IMR-90 (cell line): ENCODE data around the gene VSIG4. TPM values are rescaled to one million over a fixed set of nuclear protein-coding genes. Genes with fewer than 3 reads are reported as not detected.

Experiments
- ATAC-seq: fragments of 200-7000 bp; cut with Tn5 transposase; 2 replicates; pipeline ENCODE4 v1.9.1; 2020; ENCODE audit warnings: low read depth, mild to moderate bottlenecking, moderate library complexity
- BruUV-seq: library from RNA; stranded (reverse); fragments of 400-500 nt; replicated peaks from 2 replicates; lab custom pipeline; 2021; lab: Mats Ljungman, UMichigan
- CTCF ChIA-PET: fragments of 300-600 bp; formaldehyde crosslinking; extraction: SDS; loops from one replicate; lab custom pipeline; 2021; ENCODE audit warnings: antibody characterized with exemption; lab: Yijun Ruan, JAX
- POLR2A ChIA-PET: fragments of 300-600 bp; sonication (Branson Sonifier 250); formaldehyde crosslinking; loops from one replicate; lab custom pipeline; 2022; ENCODE audit warnings: antibody characterized with exemption; ENCODE audit not compliant: unreplicated experiment; lab: Charles Lee
- DNase-seq: peaks from one replicate; pipeline ENCODE4 v3.0.0; 2013
- H2AFZ ChIP-seq: replicated peaks from 2 replicates; pipeline ENCODE3; 2013; ENCODE audit warnings: low read length, mild to moderate bottlenecking; ENCODE audit not compliant: poor library complexity
- H2AK5ac ChIP-seq: 2 replicates; pipeline ENCODE4 v1.6.1; 2013; ENCODE audit warnings: low read depth, low read length, inconsistent platforms
- H2AK9ac ChIP-seq: replicated peaks from 2 replicates; pipeline ENCODE3; 2013; ENCODE audit warnings: mild to moderate bottlenecking, low read depth, low read length, moderate library complexity; ENCODE audit not compliant: poor library complexity
- H2BK120ac ChIP-seq: 2 replicates; pipeline ENCODE4 v1.6.1; 2013; ENCODE audit warnings: low read depth, low read length, inconsistent platforms
- H2BK15ac ChIP-seq: 3 replicates; pipeline ENCODE4 v1.6.1; 2013; ENCODE audit warnings: low read depth, low read length, inconsistent platforms
- H2BK20ac ChIP-seq: 2 replicates; pipeline ENCODE4 v1.6.1; 2013; ENCODE audit warnings: low read depth, mild to moderate bottlenecking, inconsistent platforms, low read length, moderate library complexity
- H2BK5ac ChIP-seq: 2 replicates; pipeline ENCODE4 v1.6.1; 2013; ENCODE audit warnings: mild to moderate bottlenecking, low read depth, low read length, inconsistent platforms; ENCODE audit not compliant: poor library complexity, severe bottlenecking
- H3K14ac ChIP-seq: replicated peaks from 2 replicates; pipeline ENCODE4 v1.6.1; 2013; ENCODE audit warnings: low read depth, low read length, inconsistent platforms
- H3K18ac ChIP-seq: 2 replicates; pipeline ENCODE4 v1.6.1; 2013; ENCODE audit warnings: low read depth, low read length, control low read depth
- H3K23ac ChIP-seq: 2 replicates; pipeline ENCODE4 v1.6.1; 2013; ENCODE audit warnings: low read depth, low read length, inconsistent platforms
- H3K27ac ChIP-seq: 2 replicates; pipeline ENCODE4 v1.5.1; 2013; ENCODE audit warnings: mild to moderate bottlenecking, control low read depth, low read length; ENCODE audit not compliant: insufficient read depth
- H3K27me3 ChIP-seq: 2 replicates; pipeline ENCODE4 v1.6.1; 2013; ENCODE audit warnings: low read length; ENCODE audit not compliant: control insufficient read depth, insufficient read depth
- H3K36me3 ChIP-seq: 2 replicates; pipeline ENCODE4 v1.6.1; 2013; ENCODE audit warnings: low read length, mixed read lengths; ENCODE audit not compliant: control insufficient read depth, insufficient read depth
- H3K4ac ChIP-seq: 2 replicates; pipeline ENCODE4 v1.6.1; 2013; ENCODE audit warnings: low read depth, low read length, inconsistent platforms
- H3K4me1 ChIP-seq: 2 replicates; pipeline ENCODE4 v1.6.1; 2013; ENCODE audit warnings: low read length, mixed read lengths; ENCODE audit not compliant: control insufficient read depth, insufficient read depth
- H3K4me2 ChIP-seq: 2 replicates; pipeline ENCODE4 v1.6.1; 2013; ENCODE audit warnings: low read depth, mild to moderate bottlenecking, control low read depth, low read length, moderate library complexity
- H3K4me3 ChIP-seq: 2 replicates; pipeline ENCODE4 v1.5.1; 2013; ENCODE audit warnings: low read depth, mild to moderate bottlenecking, control low read depth, low read length, moderate library complexity; ENCODE audit not compliant: insufficient read depth
- H3K56ac ChIP-seq: 2 replicates; pipeline ENCODE4 v1.6.1; 2013; ENCODE audit warnings: low read length, inconsistent platforms; ENCODE audit not compliant: insufficient read depth; ENCODE audit errors: extremely low read depth
- H3K79me1 ChIP-seq, 2 experiments: 2 replicates each; pipeline ENCODE4 v1.6.1; 2013; ENCODE audit warnings: low read length in 2 of 2, inconsistent platforms in 1 of 2, low read depth in 1 of 2
- H3K9ac ChIP-seq: 2 replicates; pipeline ENCODE4 v1.6.1; 2013; ENCODE audit warnings: low read depth, low read length, control low read depth
- H3K9me1 ChIP-seq: 2 replicates; pipeline ENCODE4 v1.6.1; 2013; ENCODE audit warnings: low read length, inconsistent platforms; ENCODE audit not compliant: insufficient read depth
- H3K9me3 ChIP-seq: 2 replicates; pipeline ENCODE4 v1.6.1; 2013; ENCODE audit warnings: low read length; ENCODE audit not compliant: control insufficient read depth, insufficient read depth
- H4K20me1 ChIP-seq: 2 replicates; pipeline ENCODE4 v1.6.1; 2013; ENCODE audit warnings: low read length, inconsistent platforms; ENCODE audit not compliant: insufficient read depth
- H4K5ac ChIP-seq: 2 replicates; pipeline ENCODE4 v1.6.1; 2013; ENCODE audit warnings: mild to moderate bottlenecking, low read depth, low read length, control low read depth
- H4K8ac ChIP-seq, 2 experiments: 2 replicates each; pipeline ENCODE4 v1.6.1; 2013; ENCODE audit warnings: low read depth in 2 of 2, low read length in 2 of 2, control low read depth in 1 of 2, inconsistent platforms in 1 of 2
- H4K91ac ChIP-seq: 2 replicates; pipeline ENCODE4 v1.6.1; 2013; ENCODE audit warnings: low read depth, low read length, inconsistent platforms; ENCODE audit not compliant: insufficient read depth
- BHLHE40 ChIP-seq: fragments of 150-350 bp; IDR thresholded peaks from 2 replicates; pipeline ENCODE4 v1.6.1; 2016; ENCODE audit warnings: mild to moderate bottlenecking, low read depth, low read length
- CEBPB ChIP-seq: IDR thresholded peaks from 2 replicates; pipeline ENCODE4 v1.6.1; 2012; ENCODE audit warnings: low read depth, low read length, improper control_type of control experiment
- CHD1 ChIP-seq: IDR thresholded peaks from 2 replicates; pipeline ENCODE4 v1.6.1; 2012; ENCODE audit warnings: low read depth, low read length, improper control_type of control experiment
- CTCF ChIP-seq: conservative IDR thresholded peaks from 2 replicates; pipeline ENCODE4 v1.5.1; 2012; ENCODE audit warnings: mild to moderate bottlenecking, low read depth, low read length, improper control_type of control experiment
- ELK1 ChIP-seq: fragments of 150-350 bp; IDR thresholded peaks from 2 replicates; pipeline ENCODE4 v1.6.1; 2016; ENCODE audit warnings: low read depth, mild to moderate bottlenecking, low read length, moderate library complexity, borderline replicate concordance
- FOS ChIP-seq: fragments of 150-350 bp; IDR thresholded peaks from 2 replicates; pipeline ENCODE4 v1.6.1; 2016; ENCODE audit warnings: low read depth, low read length
- MAFK ChIP-seq: IDR thresholded peaks from 2 replicates; pipeline ENCODE4 v1.6.1; 2012; ENCODE audit warnings: low read depth, low read length, improper control_type of control experiment
- MAZ ChIP-seq: IDR thresholded peaks from 2 replicates; pipeline ENCODE4 v1.6.1; 2012; ENCODE audit warnings: low read depth, mild to moderate bottlenecking, low read length, improper control_type of control experiment, moderate library complexity, borderline replicate concordance
- MXI1 ChIP-seq: IDR thresholded peaks from 2 replicates; pipeline ENCODE4 v1.6.1; 2012; ENCODE audit warnings: low read depth, mild to moderate bottlenecking, low read length, moderate library complexity, borderline replicate concordance
- NFE2L2 ChIP-seq: fragments of 150-350 bp; IDR thresholded peaks from 2 replicates; pipeline ENCODE4 v1.6.1; 2016; ENCODE audit warnings: low read depth, mild to moderate bottlenecking, low read length
- POLR2A ChIP-seq: IDR thresholded peaks from 2 replicates; pipeline ENCODE4 v1.6.1; 2012; ENCODE audit warnings: mild to moderate bottlenecking, low read depth, low read length
- RAD21 ChIP-seq: IDR thresholded peaks from 2 replicates; pipeline ENCODE4 v1.6.1; 2012; ENCODE audit warnings: low read length, improper control_type of control experiment
- RCOR1 ChIP-seq: IDR thresholded peaks from 2 replicates; pipeline ENCODE4 v1.6.1; 2012; ENCODE audit warnings: mild to moderate bottlenecking, low read length, improper control_type of control experiment; ENCODE audit not compliant: insufficient replicate concordance
- RFX5 ChIP-seq: IDR thresholded peaks from 2 replicates; pipeline ENCODE4 v1.8.0; 2012; ENCODE audit warnings: low read depth, mild to moderate bottlenecking, low read length, moderate library complexity
- SMC3 ChIP-seq: fragments of 150-350 bp; IDR thresholded peaks from 2 replicates; pipeline ENCODE4 v1.6.1; 2016; ENCODE audit warnings: low read depth, mild to moderate bottlenecking, antibody characterized with exemption, low read length, moderate library complexity
- WGBS, 2 experiments: methylation state at CpG; one replicate each; pipeline versions ENCODE4 v1.1.5 to v1.1.7; 2013; ENCODE audit warnings: missing lambda C conversion rate in 2 of 2; ENCODE audit not compliant: insufficient read length in 1 of 2; ENCODE audit errors: extremely low coverage in 2 of 2; 5-methylcytosine and 5-hydroxymethylcytosine counted together
- dilution Hi-C: fragments of 300-500 bp; cut with HindIII; formaldehyde crosslinking; loops from one replicate; pipeline ENCODE4 v1.14.3; 2018; ENCODE audit warnings: low sequenced_read_pairs; ENCODE audit not compliant: unreplicated experiment
- in situ Hi-C: fragments of 300-500 bp; cut with MboI; formaldehyde crosslinking; loops from 3 replicates; pipeline ENCODE4 v1.14.3; 2019; ENCODE audit warnings: low sequenced_read_pairs, inconsistent platforms, mixed read lengths
- intact Hi-C: fragments of 100-400 bp; cut with micrococcal nuclease; formaldehyde crosslinking; loops from 2 replicates; pipeline ENCODE4 v1.10.0; 2022
- polyA plus RNA-seq, 3 experiments: library from polyadenylated mRNA; depleted of rRNA; stranded (reverse); fragments of >200 nt; gene quantifications; 2 replicates each; pipeline ENCODE4 v1.2.3, GENCODE V29; 2012; ENCODE audit warnings: low replicate concordance in 1 of 3
- total RNA-seq: library from RNA; depleted of rRNA; stranded (reverse); fragments of >200 nt; gene quantifications from 2 replicates; pipeline ENCODE4 v1.2.3, GENCODE V29; 2012
- TF ChIP-seq, protein P1 (sequence below): fragments of 150-350 bp; IDR thresholded peaks from 2 replicates; pipeline ENCODE4 v1.6.1; 2017; ENCODE audit warnings: mild to moderate bottlenecking, antibody characterized with exemption, low read length, low read depth

VSIG4 gene
- total and polyA plus RNA-seq, 2 of the 4 experiments (the other 2 are of a cell fraction): not detected

DNA sequence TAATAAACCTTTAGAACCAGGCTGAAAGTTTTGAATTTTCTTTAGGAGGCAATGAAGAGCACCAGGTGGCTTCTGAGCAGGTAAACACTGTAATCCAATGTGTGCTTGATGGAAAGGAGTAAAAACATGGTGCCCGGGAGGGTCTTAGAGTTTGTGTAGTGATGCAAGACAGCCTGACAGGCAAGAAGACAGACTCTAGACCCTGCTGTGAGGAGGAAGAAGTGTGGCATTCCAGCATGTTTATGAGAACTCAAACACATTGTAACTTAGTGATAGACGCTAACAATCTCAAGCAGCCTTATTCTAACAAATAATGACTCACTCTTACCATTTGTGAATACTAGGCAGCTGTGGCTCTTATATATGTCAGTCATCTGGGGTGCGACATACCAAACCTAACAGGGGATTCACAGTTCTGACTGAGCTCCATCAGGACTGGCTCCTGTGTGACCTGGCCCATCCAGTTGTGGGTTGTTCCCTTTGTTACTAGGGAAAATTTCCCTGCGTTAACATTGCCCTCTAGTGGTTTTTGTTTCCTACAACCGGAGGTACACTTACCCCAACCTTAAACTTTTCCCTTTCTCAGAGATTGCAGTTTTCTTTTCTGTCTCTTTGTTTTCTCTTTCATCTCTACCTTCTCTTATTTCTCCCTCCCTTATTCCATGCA, 53.8 kb downstream of the VSIG4 start:
- Histone ChIP-seq H2BK120ac (no peak overlapping the region), H3K4me1 (no peaks in the 10 kb centered on the region), H3K18ac (no peak overlapping the region), H2AK5ac (no peak overlapping the region), H3K4ac (no peak overlapping the region), H2BK5ac (no peak overlapping the region), H3K27me3 (peaks cover 2% of the 10 kb centered on the region; the same call in 1 of the 2 replicates), H2AK9ac (no peak overlapping the region), H3K9ac (no peak overlapping the region), H4K5ac (no peak overlapping the region), H3K23ac (no peak overlapping the region), H4K91ac (no peak overlapping the region), H3K36me3 (no peaks in the 10 kb centered on the region), H2AFZ (no peak overlapping the region), H3K9me1 (no peaks in the 10 kb centered on the region), H3K79me1 (no peaks in the 10 kb centered on the region), H3K4me3 (no peak overlapping the region), H2BK15ac (no peak overlapping the region), H4K8ac (no peak overlapping the region), H3K4me2 (no peak overlapping the region), H4K20me1 (no peaks in the 10 kb centered on the region), H2BK20ac (no peak overlapping the region), H3K14ac (no peak overlapping the region), H3K56ac (no peak overlapping the region), H3K9me3 (no peaks in the 10 kb centered on the region), H3K27ac (no peak overlapping the region)
- ATAC-seq (peak; percentile 85), DNase-seq (peak; percentile 47)
- TF ChIP-seq MAZ: no peak
- no peak for TF ChIP-seq POLR2A
- peak; percentile 76 for TF ChIP-seq RAD21
- TF ChIP-seq NFE2L2: no peak
- no peak for TF ChIP-seq BHLHE40
- TF ChIP-seq CHD1: no peak
- TF ChIP-seq MAFK: no peak
- peak; percentile 73 for TF ChIP-seq SMC3
- TF ChIP-seq FOS: no peak
- no peak for TF ChIP-seq RCOR1
- peak; percentile 62 for TF ChIP-seq CTCF
- peak; percentile 27; the same call in 1 of the 2 replicates for TF ChIP-seq RFX5
- no peak for TF ChIP-seq ELK1
- no peak for TF ChIP-seq MXI1
- TF ChIP-seq, protein P1, sequence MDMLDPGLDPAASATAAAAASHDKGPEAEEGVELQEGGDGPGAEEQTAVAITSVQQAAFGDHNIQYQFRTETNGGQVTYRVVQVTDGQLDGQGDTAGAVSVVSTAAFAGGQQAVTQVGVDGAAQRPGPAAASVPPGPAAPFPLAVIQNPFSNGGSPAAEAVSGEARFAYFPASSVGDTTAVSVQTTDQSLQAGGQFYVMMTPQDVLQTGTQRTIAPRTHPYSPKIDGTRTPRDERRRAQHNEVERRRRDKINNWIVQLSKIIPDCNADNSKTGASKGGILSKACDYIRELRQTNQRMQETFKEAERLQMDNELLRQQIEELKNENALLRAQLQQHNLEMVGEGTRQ: no peak
- no peak for TF ChIP-seq CEBPB
- BruUV-seq: no TSS peak
- dilution Hi-C loops (no loop called here), intact Hi-C loops (loop anchor here (1.0 kb wide), 2 partner anchors 240 to 404 kb away; no protein-coding TSS in a partner anchor), in situ Hi-C loops (no loop called here)
- ChIA-PET POLR2A (no interaction called here), CTCF (interaction anchor here (0.6 kb wide), 2 partner anchors 270 to 480 kb away, joined by 3 to 4 read pairs; no protein-coding TSS in a partner anchor)
- WGBS, 2 experiments: no CpG with 5 or more reads among the region's 5 CpGs
